Measurements from ENCODE around the gene FHL1.
"Not testable (repeated sequence)": the region's sequence is repeated elsewhere in the genome, so short reads cannot be mapped to it uniquely, and the experiment has no call there.

The FHL1 gene

GRCh38 chrX:136237074-136237473 is 89.7 kb downstream of the FHL1 start:
- DNase-seq (ENCODE audit: low spot score) (no peak), ATAC-seq (ENCODE audit: low read depth) (no peak)
- H3K36me3 ChIP-seq (ENCODE audit: low read depth): peaks cover 56% of the 10 kb centered on the region
- H3K27ac ChIP-seq (ENCODE audit: poor library complexity, severe bottlenecking): no peak overlapping the region
- H3K4me1 ChIP-seq (ENCODE audit: insufficient read depth, poor library complexity, severe bottlenecking): no peaks in the 10 kb centered on the region
- no peaks in the 10 kb centered on the region for H3K27me3 ChIP-seq (ENCODE audit: insufficient read depth, poor library complexity, severe bottlenecking)
- no peaks in the 10 kb centered on the region for H3K9me3 ChIP-seq (ENCODE audit: severe bottlenecking)
- H3K4me3 ChIP-seq (ENCODE audit: severe bottlenecking): no peak overlapping the region
- no peak for TF ChIP-seq CTCF (IDR thresholded peaks at IDR 0.05; ENCODE audit: poor library complexity, severe bottlenecking)

GRCh38 chrX:136237849-136238248 is 90.5 kb downstream of the FHL1 start:
- H3K4me3 ChIP-seq (ENCODE audit: severe bottlenecking); H3K4me1 ChIP-seq (ENCODE audit: insufficient read depth, poor library complexity, severe bottlenecking); DNase-seq (ENCODE audit: low spot score); H3K9me3 ChIP-seq (ENCODE audit: severe bottlenecking); ATAC-seq (ENCODE audit: low read depth); H3K27me3 ChIP-seq (ENCODE audit: insufficient read depth, poor library complexity, severe bottlenecking); H3K27ac ChIP-seq (ENCODE audit: poor library complexity, severe bottlenecking): not testable (repeated sequence)
- peaks cover 51% of the 10 kb centered on the region for H3K36me3 ChIP-seq (ENCODE audit: low read depth)

GRCh38 chrX:136246201-136246600 is 98.9 kb downstream of the FHL1 start:
- no peak for ATAC-seq (ENCODE audit: low read depth)
- no peak for DNase-seq (ENCODE audit: low spot score)
- H3K27ac ChIP-seq (ENCODE audit: poor library complexity, severe bottlenecking): no peak overlapping the region

DNA sequence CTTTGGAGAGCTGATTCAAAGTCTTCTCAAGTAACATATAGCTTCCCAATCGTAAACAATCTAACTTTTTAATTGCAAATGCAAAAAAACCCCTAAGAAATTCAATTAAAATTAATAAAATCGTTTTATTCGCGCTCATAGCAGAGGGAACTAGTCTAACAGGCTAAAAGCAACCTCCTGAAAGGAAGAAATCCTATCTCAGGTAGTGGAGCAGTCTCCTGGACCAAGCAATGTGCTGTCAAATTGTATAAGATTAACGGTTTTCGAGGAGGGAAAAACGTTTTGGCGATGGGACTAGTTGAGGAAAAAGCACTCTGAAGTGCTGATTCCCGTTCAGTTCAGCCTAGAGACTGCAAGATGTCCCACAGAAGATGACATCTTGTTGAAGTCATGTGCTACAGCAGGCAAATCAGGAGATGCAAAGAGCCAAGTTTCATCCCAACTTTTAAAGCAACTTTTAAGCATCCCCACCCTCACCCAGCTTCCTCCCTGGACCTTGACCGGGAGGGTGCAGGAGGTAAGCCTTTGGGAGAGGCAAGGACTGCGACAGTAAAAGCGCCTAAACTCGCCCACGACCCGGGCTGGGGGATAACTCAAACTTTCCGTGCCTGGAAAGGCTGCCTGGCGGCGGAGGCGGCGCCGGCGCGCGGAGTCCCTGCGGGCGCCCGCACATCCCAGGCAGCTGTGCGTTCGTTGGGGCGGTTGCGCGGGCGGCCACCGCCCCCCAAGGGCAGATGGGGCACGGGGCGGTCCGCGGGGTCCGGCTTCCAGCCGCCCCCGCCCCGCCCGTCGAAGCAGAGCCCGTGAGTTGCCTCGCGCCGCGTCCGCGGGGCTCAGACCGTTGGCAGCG is 103.1 kb downstream of the FHL1 start:
- H3K4me1 ChIP-seq (ENCODE audit: insufficient read depth, poor library complexity, severe bottlenecking): peaks cover 10% of the 10 kb centered on the region
- H3K27me3 ChIP-seq (ENCODE audit: insufficient read depth, poor library complexity, severe bottlenecking): no peaks in the 10 kb centered on the region
- peaks cover under 1% of the 10 kb centered on the region; the same call in 1 of the 2 replicates for H3K36me3 ChIP-seq (ENCODE audit: low read depth)
- no peaks in the 10 kb centered on the region for H3K9me3 ChIP-seq (ENCODE audit: severe bottlenecking)
- H3K27ac ChIP-seq (ENCODE audit: poor library complexity, severe bottlenecking): peak overlapping the region; percentile 59
- TF ChIP-seq CTCF (IDR thresholded peaks at IDR 0.05; ENCODE audit: poor library complexity, severe bottlenecking): no peak
- DNase-seq (ENCODE audit: low spot score) (no peak), ATAC-seq (ENCODE audit: low read depth) (peak; percentile 28)
- peak overlapping the region; percentile 91 for H3K4me3 ChIP-seq (ENCODE audit: severe bottlenecking)

More at GRCh38 chrX:136246201-136246600, 98.9 kb downstream of the FHL1 start:
- Histone ChIP-seq H3K27me3 (ENCODE audit: insufficient read depth, poor library complexity, severe bottlenecking) (no peaks in the 10 kb centered on the region), H3K9me3 (ENCODE audit: severe bottlenecking) (no peaks in the 10 kb centered on the region), H3K4me1 (ENCODE audit: insufficient read depth, poor library complexity, severe bottlenecking) (peaks cover 5% of the 10 kb centered on the region), H3K36me3 (ENCODE audit: low read depth) (peaks cover 30% of the 10 kb centered on the region), H3K4me3 (ENCODE audit: severe bottlenecking) (no peak overlapping the region)
- TF ChIP-seq CTCF (IDR thresholded peaks at IDR 0.05; ENCODE audit: poor library complexity, severe bottlenecking): no peak

- Histone ChIP-seq H3K27me3 (ENCODE audit: insufficient read depth, poor library complexity, severe bottlenecking) (no peaks in the 10 kb centered on the region), H3K9me3 (ENCODE audit: severe bottlenecking) (no peaks in the 10 kb centered on the region), H3K4me1 (ENCODE audit: insufficient read depth, poor library complexity, severe bottlenecking) (peaks cover 10% of the 10 kb centered on the region), H3K36me3 (ENCODE audit: low read depth) (no peaks in the 10 kb centered on the region), H3K4me3 (ENCODE audit: severe bottlenecking) (peak within 1 kb of the TSS; percentile 91), H3K27ac (ENCODE audit: poor library complexity, severe bottlenecking) (peak within 1 kb of the TSS; percentile 59)
- TF ChIP-seq CTCF (IDR thresholded peaks at IDR 0.05; ENCODE audit: poor library complexity, severe bottlenecking): no peak
- ATAC-seq (ENCODE audit: low read depth) (peak; percentile 78), DNase-seq (ENCODE audit: low spot score) (peak; percentile 53)
Measured at GRCh38 chrX:136251041-136251991, 104.0 kb downstream of the FHL1 start, which contains the start of gene MAP7D3. TSS of gene MAP7D3 (minus strand) at chrX:136251400. CDS start at chrX:136251358, 42 bp downstream.

All from RWPE2 (cell line).